B cell (primary cell): ENCODE measurements around the gene NAA10. TPM values are rescaled to one million over a fixed set of nuclear protein-coding genes. Genes with fewer than 3 reads are reported as not detected.

ENCODE experiments used
- polyA plus RNA-seq: library from polyadenylated mRNA; depleted of rRNA; stranded (reverse); fragments of >200 nt; gene quantifications from 2 replicates; pipeline ENCODE4 v1.2.3, GENCODE V29; 2012
- small RNA-seq: library from RNA; depleted of rRNA; stranded (forward); fragments of <200 nt; gene quantifications from one replicate; pipeline ENCODE3, GENCODE V24; 2012; ENCODE audit warnings: low replicate concordance, low read depth; ENCODE audit not compliant: insufficient read length
- total RNA-seq, 2 donors: library from RNA; stranded (reverse); fragments of 120-200 nt in 1 of 2; gene quantifications; 1 replicate in 1 of 2; 2 replicates in 1 of 2; pipeline versions ENCODE4 v1.2.3 to v1.2.4, GENCODE V29; 2013 to 2022

The NAA10 gene
- total and polyA plus RNA-seq, 2 donors (not counting 1 experiment from before 2014, with no cell fraction given), result 78.3 to 102 TPM

Small RNA genes within 50 kb of the gene (small RNA-seq; reads per million reads assigned to genes)
- gene MIR3202-1, result not detected

Other genes starting within 250 kb of the NAA10 start
- gene SLC6A8, start 247.1 kb downstream of the NAA10 start, total RNA-seq, result 1.8 and 2.9 TPM in 2 replicates
- 0.49 and 1.3 TPM in 2 replicates for gene SLC6A8, start 247.1 kb downstream of the NAA10 start, polyA plus RNA-seq
- gene BCAP31, start 210.7 kb downstream of the NAA10 start, total RNA-seq, result 112 and 117 TPM in 2 replicates
- gene BCAP31, start 210.7 kb downstream of the NAA10 start, polyA plus RNA-seq, result 59.5 and 78.0 TPM in 2 replicates
- gene ABCD1, start 210.2 kb downstream of the NAA10 start, total RNA-seq, result 9.7 and 10.9 TPM in 2 replicates
- gene ABCD1, start 210.2 kb downstream of the NAA10 start, polyA plus RNA-seq, result 12.2 and 14.5 TPM in 2 replicates
- not detected in 2 replicates for gene PLXNB3, start 170.8 kb downstream of the NAA10 start, total RNA-seq
- gene PLXNB3, start 170.8 kb downstream of the NAA10 start, polyA plus RNA-seq, result 0.25 and 0.35 TPM in 2 replicates
- gene SRPK3, start 154.0 kb downstream of the NAA10 start, total RNA-seq, result not detected in 2 replicates
- not detected in 2 replicates for gene SRPK3, start 154.0 kb downstream of the NAA10 start, polyA plus RNA-seq
- 58.5 and 62.8 TPM in 2 replicates for gene IDH3G, start 140.7 kb downstream of the NAA10 start, total RNA-seq
- gene IDH3G, start 140.7 kb downstream of the NAA10 start, polyA plus RNA-seq, result 103 and 122 TPM in 2 replicates
- 119 and 134 TPM in 2 replicates for gene SSR4, start 140.4 kb downstream of the NAA10 start, total RNA-seq
- gene SSR4, start 140.4 kb downstream of the NAA10 start, polyA plus RNA-seq, result 169 and 297 TPM in 2 replicates
- not detected in 2 replicates for gene PDZD4, start 104.5 kb downstream of the NAA10 start, total RNA-seq
- 0.36 and 1.1 TPM in 2 replicates for gene PDZD4, start 104.5 kb downstream of the NAA10 start, polyA plus RNA-seq
- gene L1CAM, start 48.9 kb downstream of the NAA10 start, total RNA-seq, result 19.9 and 22.2 TPM in 2 replicates
- 8.9 and 9.4 TPM in 2 replicates for gene L1CAM, start 48.9 kb downstream of the NAA10 start, polyA plus RNA-seq
- gene AVPR2, start 30.4 kb downstream of the NAA10 start, total RNA-seq, result 0.53 TPM in 1 of 2 replicates, not detected in the other
- gene AVPR2, start 30.4 kb downstream of the NAA10 start, polyA plus RNA-seq, result 0.12 TPM in 1 of 2 replicates, not detected in the other
- 242 TPM in 2 replicates for gene ARHGAP4, start 8.8 kb downstream of the NAA10 start, total RNA-seq
- gene ARHGAP4, start 8.8 kb downstream of the NAA10 start, polyA plus RNA-seq, result 711 and 922 TPM in 2 replicates
- 39.2 and 39.7 TPM in 2 replicates for gene RENBP, start 9.6 kb upstream of the NAA10 start, total RNA-seq
- gene RENBP, start 9.6 kb upstream of the NAA10 start, polyA plus RNA-seq, result 28.0 and 30.6 TPM in 2 replicates
- 57.7 and 59.4 TPM in 2 replicates for gene HCFC1, start 36.8 kb upstream of the NAA10 start, total RNA-seq
- gene HCFC1, start 36.8 kb upstream of the NAA10 start, polyA plus RNA-seq, result 32.1 and 37.7 TPM in 2 replicates
- 3.8 and 5.5 TPM in 2 replicates for gene TMEM187, start 37.7 kb upstream of the NAA10 start, total RNA-seq
- gene TMEM187, start 37.7 kb upstream of the NAA10 start, polyA plus RNA-seq, result 3.2 and 6.4 TPM in 2 replicates
- gene IRAK1, start 84.9 kb upstream of the NAA10 start, total RNA-seq, result 112 and 121 TPM in 2 replicates
- gene IRAK1, start 84.9 kb upstream of the NAA10 start, polyA plus RNA-seq, result 96.9 and 118 TPM in 2 replicates
- 113 and 122 TPM in 2 replicates for gene MECP2, start 162.7 kb upstream of the NAA10 start, total RNA-seq
- gene MECP2, start 162.7 kb upstream of the NAA10 start, polyA plus RNA-seq, result 20.0 and 26.5 TPM in 2 replicates
- not detected in 2 replicates for gene OPN1LW, start 209.2 kb upstream of the NAA10 start, total RNA-seq
- gene OPN1LW, start 209.2 kb upstream of the NAA10 start, polyA plus RNA-seq, result not detected in 2 replicates
- gene OPN1MW, start 247.6 kb upstream of the NAA10 start, total RNA-seq, result not detected in 2 replicates
- gene OPN1MW, start 247.6 kb upstream of the NAA10 start, polyA plus RNA-seq, result not detected in 2 replicates